Measurements from ENCODE around the gene MED13L. TPM values are rescaled to one million over a fixed set of nuclear protein-coding genes. Genes with fewer than 3 reads are reported as not detected.

The MED13L gene
- total and polyA plus RNA-seq, 2 of the 8 experiments (the other 6 are each of a cell fraction or from before 2014, with no cell fraction given), result 15.9 to 51.7 TPM

GRCh38 chr12:116002890-116003536, 274.5 kb downstream of the MED13L start:
- H3K9me3 ChIP-seq (ENCODE audit: insufficient read depth in 2 of 2, low read depth in 1 of 2, low read length in 1 of 2), result no peaks in the 10 kb centered on the region
- H3K36me3 ChIP-seq (ENCODE audit: control insufficient read depth in 2 of 4, insufficient read depth in 4 of 4, low read length in 3 of 4), result peaks cover 0 to 29% (median 6%) of the 10 kb centered on the region in 4 experiments; a peak in 5 of 8 replicates
- H4K8ac ChIP-seq (ENCODE audit: extremely low read depth, insufficient read depth, low read length), result no peak overlapping the region
- no peak for DNase-seq (ENCODE audit: low read depth in 1 of 2, low spot score in 2 of 2)
- H4K5ac ChIP-seq (ENCODE audit: insufficient read length, low read depth, low read length), result no peak overlapping the region
- no peak overlapping the region for H2BK120ac ChIP-seq (replicated peaks; ENCODE audit: low read depth, low read length)
- no peaks in the 10 kb centered on the region for H4K20me1 ChIP-seq (replicated peaks in 1 of 2; ENCODE audit: control insufficient read depth in 1 of 2, insufficient read depth in 2 of 2, low read length in 2 of 2)
- no peak overlapping the region for H2BK15ac ChIP-seq (ENCODE audit: low read length)
- H3K14ac ChIP-seq (ENCODE audit: insufficient read length), result no peak overlapping the region
- 91% methylated on average over 6 of the region's 6 CpGs; no CpG with 5 or more reads in 1 of the 2 experiments for WGBS, 2 experiments (ENCODE audit: extremely low coverage in 1 of 2, insufficient coverage in 1 of 2, insufficient read length in 1 of 2, insufficient replicate concordance in 2 of 2, low coverage in 1 of 2, low lambda C conversion rate in 2 of 2, missing lambda C conversion rate in 1 of 2)
- H3K23ac ChIP-seq (ENCODE audit: insufficient read length), result peak overlapping the region; percentile 40
- peaks cover 0 to 4% (median under 1%) of the 10 kb centered on the region in 4 experiments; a peak in 1 of 7 replicates for H3K4me1 ChIP-seq (replicated peaks in 1 of 4; ENCODE audit: control insufficient read depth in 3 of 4, insufficient read depth in 4 of 4, low read length in 3 of 4)
- no peak overlapping the region for H3K56ac ChIP-seq (replicated peaks; ENCODE audit: insufficient read length, low read depth, low read length)
- H4K91ac ChIP-seq (replicated peaks; ENCODE audit: insufficient read length, low read length), result no peak overlapping the region
- H2AFZ ChIP-seq (ENCODE audit: low read length), result no peak overlapping the region
- no peaks in the 10 kb centered on the region for H3K27me3 ChIP-seq (replicated peaks in 1 of 4; ENCODE audit: control insufficient read depth in 3 of 4, extremely low read depth in 1 of 4, insufficient read depth in 3 of 4, low read length in 3 of 4)
- TF ChIP-seq SP2 (IDR thresholded peaks at IDR 0.05; ENCODE audit: low read length) (no peak), EZH2 (IDR thresholded peaks at IDR 0.05; ENCODE audit: low read depth, low read length, severe bottlenecking) (no peak), CEBPB (IDR thresholded peaks at IDR 0.05; ENCODE audit: low read depth, low read length) (peak; percentile 57; the same call in 1 of the 2 replicates), RXRA (IDR thresholded peaks at IDR 0.05; ENCODE audit: insufficient read depth, low read depth, low read length) (no peak), SRF (IDR thresholded peaks at IDR 0.05; ENCODE audit: low read depth, low read length) (no peak), TAF1 (IDR thresholded peaks at IDR 0.05; ENCODE audit: low read depth, low read length) (no peak), POU5F1 (IDR thresholded peaks at IDR 0.05; ENCODE audit: low read depth, low read length) (no peak), KDM4A (IDR thresholded peaks at IDR 0.05; ENCODE audit: low read depth, low read length, severe bottlenecking) (no peak), PHF8 (conservative IDR thresholded peaks at IDR 0.05; ENCODE audit: low read depth, low read length) (no peak)
- no peaks in the 10 kb centered on the region for H3K79me2 ChIP-seq (ENCODE audit: control insufficient read depth in 1 of 2, insufficient read depth in 2 of 2, low read length in 2 of 2)
- no peaks in the 10 kb centered on the region for H3K79me1 ChIP-seq (ENCODE audit: low read depth, low read length)
- no peak overlapping the region for H3K9ac ChIP-seq (replicated peaks in 1 of 4; ENCODE audit: extremely low read depth in 1 of 4, low read depth in 3 of 4, low read length in 3 of 4)
- no peak overlapping the region for H2BK5ac ChIP-seq (ENCODE audit: low read depth, low read length)
- H3K27ac ChIP-seq (ENCODE audit: low read depth, low read length), result no peak overlapping the region
- ChIA-PET CTCF (ENCODE audit: partially characterized antibody) (interaction anchor here (1.2 kb wide), 1 partner anchor 695 kb away, joined by 3 read pairs; no protein-coding TSS in a partner anchor), POLR2A (ENCODE audit: partially characterized antibody) (no interaction called here)
- no peak overlapping the region for H2BK12ac ChIP-seq (ENCODE audit: low read depth, low read length)
- H3K18ac ChIP-seq (ENCODE audit: extremely low read depth, low read length), result no peak overlapping the region
- H3K4ac ChIP-seq (replicated peaks; ENCODE audit: insufficient read length, low read depth, low read length), result no peak overlapping the region
- no peaks in the 10 kb centered on the region for H3K23me2 ChIP-seq (ENCODE audit: low read depth, low read length)
- FAIRE-seq, result no peak
- no peak overlapping the region for H3K4me2 ChIP-seq (ENCODE audit: insufficient read depth in 1 of 2, low read depth in 2 of 2, low read length in 2 of 2)
- no peak overlapping the region for H3K4me3 ChIP-seq (ENCODE audit: extremely low read depth in 1 of 4, insufficient read depth in 2 of 4, low read depth in 3 of 4, low read length in 4 of 4)
- no peak overlapping the region for H2BK20ac ChIP-seq (ENCODE audit: low read length)
- no peak overlapping the region for H2AK5ac ChIP-seq (ENCODE audit: low read depth, low read length)
